HCT116 (cell line): ENCODE measurements around the gene ZNF334. TPM values are rescaled to one million over a fixed set of nuclear protein-coding genes. Genes with fewer than 3 reads are reported as not detected.

ENCODE experiments used
- ATAC-seq: fragments of 200-7000 bp; cut with Tn5 transposase; 2 replicates; pipeline ENCODE4 v1.9.1; 2020; ENCODE audit warnings: mild to moderate bottlenecking, moderate library complexity
- BruUV-seq: library from RNA; stranded (reverse); fragments of 400-500 nt; replicated peaks from 2 replicates; lab custom pipeline; 2021; lab: Mats Ljungman, UMichigan
- CTCF ChIA-PET: fragments of 300-600 bp; sonication (Branson Sonifier 250); formaldehyde crosslinking; loops from one replicate; lab custom pipeline; 2021; ENCODE audit warnings: antibody characterized with exemption; lab: Charles Lee
- POLR2A ChIA-PET: fragments of 300-600, 350-600 bp; sonication (Branson Sonifier 250); formaldehyde crosslinking; loops from one replicate; lab custom pipeline; 2021; ENCODE audit warnings: antibody characterized with exemption; lab: Charles Lee
- RAD21 ChIA-PET, 2 experiments: fragments of 300-600 bp; sonication (Branson Sonifier 250); formaldehyde crosslinking; loops; one replicate each; lab custom pipeline; 2023; ENCODE audit warnings: low total read pairs in 2 of 2; ENCODE audit not compliant: uncharacterized antibody in 2 of 2, unreplicated experiment in 2 of 2, low non-redundant PET in 1 of 2; lab: Charles Lee
- DNase-seq: peaks from one replicate; pipeline ENCODE4 v3.0.0-alpha.2; 2010; ENCODE audit warnings: low read depth, low spot score
- H2AFZ ChIP-seq: fragments of 200-600 bp; shearing (Covaris generic), sonication (generic); 2 replicates; pipeline ENCODE4 v1.6.1; 2017; ENCODE audit warnings: low read depth, mixed run types, mixed read lengths, antibody characterized with exemption, low read length; ENCODE audit not compliant: poor library complexity, severe bottlenecking
- H3K27ac ChIP-seq: 2 replicates; pipeline ENCODE4 v1.5.1; 2012; ENCODE audit warnings: low read depth, low read length
- H3K27me3 ChIP-seq: fragments of 200-600 bp; sonication (generic); 2 replicates; pipeline ENCODE4 v1.6.1; 2016; ENCODE audit warnings: mixed run types, low read length, mixed read lengths; ENCODE audit not compliant: insufficient read depth
- H3K36me3 ChIP-seq, 2 experiments: fragments of 200-500 bp in 1 of 2; fragments of 200-600 bp in 1 of 2; sonication (Bioruptor generic) in 1 of 2; sonication (generic) in 1 of 2; 2 replicates each; pipeline versions ENCODE4 v1.5.1 to v1.6.1; 2014 to 2016; ENCODE audit warnings: low read length in 2 of 2, inconsistent platforms in 1 of 2, mixed read lengths in 1 of 2, mixed run types in 1 of 2; ENCODE audit not compliant: insufficient read depth in 2 of 2, control insufficient read depth in 1 of 2
- H3K4me1 ChIP-seq, 2 experiments: fragments of 200-600 bp in 1 of 2; sonication (generic) in 1 of 2; 2 replicates each; pipeline versions ENCODE4 v1.5.1 to v1.6.1; 2012 to 2017; ENCODE audit warnings: low read length in 2 of 2, inconsistent platforms in 1 of 2, mild to moderate bottlenecking in 1 of 2, mixed read lengths in 1 of 2, mixed run types in 1 of 2, moderate library complexity in 1 of 2; ENCODE audit not compliant: insufficient read depth in 2 of 2, control insufficient read depth in 1 of 2
- H3K4me2 ChIP-seq: fragments of 200-600 bp; sonication (generic); 2 replicates; pipeline ENCODE4 v1.6.1; 2017; ENCODE audit warnings: mixed run types, low read length, mixed read lengths
- H3K4me3 ChIP-seq, 2 experiments: fragments of 200-600 bp in 1 of 2; sonication (generic) in 1 of 2; replicated peaks in 1 of 2; 2 replicates each; pipeline ENCODE4 v1.5.1; 2011 to 2016; ENCODE audit warnings: low read length in 2 of 2, control low read depth in 1 of 2, low read depth in 1 of 2, mild to moderate bottlenecking in 1 of 2, mixed read lengths in 1 of 2, mixed run types in 1 of 2
- H3K79me2 ChIP-seq: fragments of 200-600 bp; sonication (generic); 2 replicates; pipeline ENCODE4 v1.6.1; 2017; ENCODE audit warnings: mild to moderate bottlenecking, mixed run types, low read length, moderate library complexity, mixed read lengths; ENCODE audit not compliant: insufficient read depth
- H3K9ac ChIP-seq: fragments of 200-600 bp; sonication (generic); 2 replicates; pipeline ENCODE4 v1.6.1; 2016; ENCODE audit warnings: low read length, mixed read lengths
- H3K9me2 ChIP-seq: fragments of 200-600 bp; sonication (generic), shearing (Covaris generic); 2 replicates; pipeline ENCODE4 v1.6.1; 2017; ENCODE audit warnings: mixed run types, mild to moderate bottlenecking, moderate library complexity; ENCODE audit not compliant: insufficient read depth
- H3K9me3 ChIP-seq, 2 experiments: fragments of 200-500 bp in 1 of 2; fragments of 200-600 bp in 1 of 2; sonication (Bioruptor generic) in 1 of 2; sonication (generic) in 1 of 2; 2 replicates each; pipeline ENCODE4 v1.6.1; 2014 to 2017; ENCODE audit warnings: low read length in 2 of 2, mixed read lengths in 2 of 2, inconsistent platforms in 1 of 2, low read depth in 1 of 2, mild to moderate bottlenecking in 1 of 2, mixed run types in 1 of 2, moderate library complexity in 1 of 2; ENCODE audit not compliant: control insufficient read depth in 1 of 2, insufficient read depth in 1 of 2
- H4K20me1 ChIP-seq: fragments of 200-600 bp; sonication (generic), shearing (Covaris generic); 2 replicates; pipeline ENCODE4 v1.6.1; 2017; ENCODE audit warnings: mixed run types, mild to moderate bottlenecking, moderate library complexity; ENCODE audit not compliant: insufficient read depth
- CBX3 ChIP-seq: IDR thresholded peaks from 2 replicates; pipeline ENCODE4 v1.6.1; 2012; ENCODE audit warnings: low read depth
- CEBPB ChIP-seq: IDR thresholded peaks from 2 replicates; pipeline ENCODE4 v1.6.1; 2012; ENCODE audit warnings: low read depth
- CTCF ChIP-seq, 3 experiments: fragments of 200-600 bp in 1 of 3; sonication (generic) in 1 of 3; IDR thresholded peaks in 2 of 3; conservative IDR thresholded peaks in 1 of 3; 2 replicates each; pipeline ENCODE4 v1.5.1; 2012 to 2017; ENCODE audit warnings: low read depth in 2 of 3, low read length in 2 of 3, antibody characterized with exemption in 1 of 3, borderline replicate concordance in 1 of 3, control low read depth in 1 of 3, mild to moderate bottlenecking in 1 of 3, mixed read lengths in 1 of 3, mixed run types in 1 of 3, moderate library complexity in 1 of 3; ENCODE audit not compliant: insufficient read depth in 1 of 3
- EGR1 ChIP-seq: IDR thresholded peaks from 2 replicates; pipeline ENCODE4 v1.6.1; 2012; ENCODE audit warnings: low read depth
- ELF1 ChIP-seq: IDR thresholded peaks from 2 replicates; pipeline ENCODE4 v1.6.1; 2012; ENCODE audit warnings: low read depth, borderline replicate concordance
- EZH2 ChIP-seq: fragments of 200-600 bp; sonication (generic); IDR thresholded peaks from 2 replicates; pipeline ENCODE4 v1.6.1; 2017; ENCODE audit warnings: antibody characterized with exemption, mixed run types
- EZH2phosphoT487 ChIP-seq: fragments of 200-600 bp; IDR thresholded peaks from 2 replicates; pipeline ENCODE4 v1.6.1; 2018; ENCODE audit warnings: antibody characterized with exemption, borderline replicate concordance
- FOSL1 ChIP-seq: IDR thresholded peaks from 2 replicates; pipeline ENCODE4 v1.6.1; 2012; ENCODE audit warnings: low read depth
- JUND ChIP-seq: IDR thresholded peaks from 2 replicates; pipeline ENCODE4 v1.6.1; 2012
- MAX ChIP-seq: IDR thresholded peaks from 2 replicates; pipeline ENCODE4 v1.6.1; 2012
- POLR2AphosphoS5 ChIP-seq: IDR thresholded peaks from 2 replicates; pipeline ENCODE4 v1.6.1; 2011; ENCODE audit warnings: mild to moderate bottlenecking, low read depth, low read length, moderate library complexity
- REST ChIP-seq: IDR thresholded peaks from 2 replicates; pipeline ENCODE4 v1.6.1; 2012; ENCODE audit warnings: low read depth
- SIN3A ChIP-seq: IDR thresholded peaks from 2 replicates; pipeline ENCODE4 v1.6.1; 2012; ENCODE audit warnings: low read depth
- SP1 ChIP-seq: IDR thresholded peaks from 2 replicates; pipeline ENCODE4 v1.6.1; 2012; ENCODE audit warnings: low read depth
- SRF ChIP-seq: IDR thresholded peaks from 2 replicates; pipeline ENCODE4 v1.6.1; 2012; ENCODE audit warnings: low read depth
- ZBTB33 ChIP-seq: IDR thresholded peaks from 2 replicates; pipeline ENCODE4 v1.6.1; 2011; ENCODE audit warnings: mild to moderate bottlenecking, low read length, moderate library complexity; ENCODE audit not compliant: insufficient replicate concordance; ENCODE audit errors: extremely low read depth
- ZNF274 ChIP-seq: fragments of 200-500 bp; sonication (Bioruptor generic); IDR thresholded peaks from 2 replicates; pipeline ENCODE4 v1.6.1; 2014; ENCODE audit warnings: mild to moderate bottlenecking, low read depth, low read length, inconsistent platforms
- intact Hi-C: fragments of 100-400 bp; cut with micrococcal nuclease; formaldehyde crosslinking; loops from 2 replicates; pipeline ENCODE4 v1.10.0; 2022
- total RNA-seq: library from RNA; stranded (reverse); gene quantifications from one replicate; pipeline ENCODE4 v1.2.1, GENCODE V29; 2021; ENCODE audit not compliant: unreplicated experiment

Gene ZNF334
- total RNA-seq, 1 experiment from 2014 or later = not detected

GRCh38 chr20:46558511-46558959 lies 45.2 kb upstream of the ZNF334 start:
- Histone ChIP-seq H3K4me3 (no peak overlapping the region), H3K4me2 (no peak overlapping the region), H3K27me3 (no peaks in the 10 kb centered on the region), H3K36me3 (no peaks in the 10 kb centered on the region), H3K9ac (no peak overlapping the region), H3K27ac (no peak overlapping the region), H3K79me2 (no peaks in the 10 kb centered on the region), H3K9me3 (no peaks in the 10 kb centered on the region), H3K9me2 (no peaks in the 10 kb centered on the region), H4K20me1 (no peaks in the 10 kb centered on the region), H3K4me1 (peaks cover 4 to 14% of the 10 kb centered on the region in 2 experiments; a peak in 2 of 4 replicates), H2AFZ (no peak overlapping the region)
- no peak for ATAC-seq
- DNase-seq = no peak
- CTCF ChIA-PET = interaction anchor here (0.7 kb wide), 1 partner anchor 10 kb away, joined by 3 read pairs; no protein-coding TSS in a partner anchor
- TF ChIP-seq EGR1 (no peak), JUND (no peak), CTCF (IDR thresholded peaks at IDR 0.05 in 2 of 3, conservative IDR thresholded peaks at IDR 0.05 in 1 of 3; ENCODE audit: borderline replicate concordance in 1 of 3, insufficient read depth in 1 of 3, low read depth in 2 of 3, low read length in 2 of 3) (no peak), ELF1 (no peak), SIN3A (no peak), FOSL1 (no peak), CEBPB (no peak), CBX3 (no peak), ZNF274 (no peak), SP1 (no peak), MAX (no peak), EZH2phosphoT487 (no peak), SRF (no peak), ZBTB33 (no peak), REST (no peak), POLR2AphosphoS5 (no peak), EZH2 (no peak)
- intact Hi-C loops = no loop called here
- POLR2A ChIA-PET = no interaction called here
- RAD21 ChIA-PET = no interaction called here
- BruUV-seq = no TSS peak
